Measurements from ENCODE around the gene AKTIP.
"Not testable (repeated sequence)": the region's sequence is repeated elsewhere in the genome, so short reads cannot be mapped to it uniquely, and the experiment has no call there.

The AKTIP gene

DNA sequence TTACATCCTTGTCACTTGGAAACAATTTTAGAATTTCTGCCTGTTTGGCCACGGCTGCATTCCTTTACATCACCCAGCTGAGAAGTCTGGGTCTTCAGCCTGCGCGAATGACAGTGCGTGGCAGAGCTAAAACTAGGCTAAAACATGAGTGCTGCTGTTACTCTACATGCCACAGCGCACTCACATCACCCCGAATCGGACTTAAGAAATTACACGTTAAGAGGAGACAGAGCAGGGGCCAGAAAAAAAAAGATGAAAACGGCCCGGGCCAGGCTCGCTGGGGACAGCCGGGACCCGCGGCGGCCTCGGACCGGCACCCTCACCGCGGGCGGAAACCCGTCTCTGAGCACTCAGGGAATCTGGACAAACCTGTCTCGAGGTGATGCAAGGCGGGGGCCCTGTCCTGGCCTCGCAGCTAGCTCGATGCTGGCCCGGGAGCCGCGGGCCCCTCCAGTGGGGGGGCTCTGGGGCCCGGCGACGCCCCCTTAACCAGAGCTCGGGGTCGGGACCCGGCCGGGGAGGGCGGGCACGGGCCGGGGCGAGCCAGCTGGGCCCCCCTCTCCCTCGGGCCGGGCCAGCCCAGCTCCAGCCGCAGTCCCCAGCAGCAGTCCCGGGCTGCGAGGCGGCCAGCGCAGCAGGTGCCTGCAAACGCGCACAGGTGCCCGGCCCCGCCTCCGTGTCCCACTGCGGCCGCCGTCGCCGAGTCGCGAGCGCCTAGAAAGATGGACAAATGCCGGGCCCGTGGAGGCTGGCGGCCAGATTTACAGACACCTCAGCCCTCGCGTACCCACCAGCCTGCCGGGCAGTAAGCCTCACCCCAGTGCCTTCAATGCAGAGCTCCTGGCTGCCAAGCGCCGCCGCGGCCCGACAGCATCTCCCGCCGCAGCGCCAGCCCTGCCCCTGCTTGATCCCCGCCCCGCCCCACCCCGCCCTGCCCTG lies at the start of gene AKTIP:
Gene AKTIP (minus strand): TSS at position 879 of the 939 bp plus-strand sequence. CDS start 2,950 bp downstream, outside the sequence.
- no peak for DNase-seq (ENCODE audit: low read depth, low spot score)

- DNase-seq (ENCODE audit: low read depth, low spot score), result peak; percentile 72
Measured at GRCh38 chr16:53549970-53550690, 47.1 kb upstream of the AKTIP start.

DNA sequence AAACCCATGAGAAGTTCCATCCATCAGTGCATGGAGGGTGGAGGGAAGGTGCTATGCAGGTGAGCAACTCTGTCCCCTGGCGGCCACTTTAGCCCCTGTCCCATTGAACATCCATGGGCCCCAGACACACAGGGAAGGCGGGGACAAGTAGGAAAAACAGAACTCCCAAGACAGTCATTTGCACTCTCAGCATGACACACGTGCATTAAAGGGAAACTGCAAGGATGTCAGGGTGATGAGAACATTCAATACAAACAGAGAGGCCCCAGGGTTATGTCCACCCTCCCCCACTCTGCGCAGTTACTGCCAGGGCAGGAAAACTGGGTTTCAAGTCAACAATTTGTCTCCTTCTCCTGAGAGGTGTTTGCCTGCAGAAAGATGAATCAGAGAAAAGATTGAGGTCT lies 44.0 kb upstream of the AKTIP start:
- no peak for DNase-seq (ENCODE audit: low read depth, low spot score)

GRCh38 chr16:53545433-53545832 lies 42.4 kb upstream of the AKTIP start:
- DNase-seq (ENCODE audit: low read depth, low spot score), result no peak

DNA sequence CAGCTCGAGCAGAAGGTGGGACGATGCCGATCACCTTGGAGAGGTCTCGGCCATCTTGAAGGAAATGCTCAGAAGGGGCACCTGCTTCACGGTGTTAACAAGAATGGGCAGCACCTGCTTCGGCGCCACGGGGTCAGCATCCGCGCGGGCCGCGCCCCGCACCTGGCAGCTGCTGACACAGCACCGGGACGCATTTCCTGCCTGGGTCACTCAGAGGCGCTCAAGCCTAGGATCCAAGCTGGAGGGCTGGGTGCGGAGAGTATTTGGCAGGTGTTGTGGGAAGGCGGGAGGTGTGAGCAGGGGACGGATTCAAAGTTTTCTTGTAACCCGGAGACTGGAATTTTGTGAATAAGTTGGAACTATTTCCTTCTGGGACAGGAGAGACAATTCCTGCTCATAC lies 39.3 kb upstream of the AKTIP start:
- no peak for DNase-seq (ENCODE audit: low read depth, low spot score)

DNA sequence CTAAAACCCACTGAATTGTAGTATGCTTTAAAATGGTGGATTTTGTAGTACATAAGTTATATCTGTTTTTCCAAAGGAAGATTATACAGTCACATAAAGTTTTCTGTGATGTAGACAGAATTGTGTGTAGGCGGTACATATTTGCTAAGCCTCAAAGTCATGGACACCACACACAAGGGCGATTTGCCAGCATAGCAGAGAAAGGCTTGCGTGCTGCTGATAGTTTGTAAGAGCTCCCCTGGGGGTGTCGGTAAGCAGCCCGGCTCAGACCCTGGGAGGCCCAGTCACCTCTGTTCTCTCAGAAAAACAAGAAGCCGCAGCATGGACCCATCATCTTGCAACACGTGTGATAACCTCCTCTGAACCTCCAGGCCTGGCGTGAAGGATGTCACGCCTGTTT lies 38.3 kb upstream of the AKTIP start:
- DNase-seq (ENCODE audit: low read depth, low spot score), result no peak

DNA sequence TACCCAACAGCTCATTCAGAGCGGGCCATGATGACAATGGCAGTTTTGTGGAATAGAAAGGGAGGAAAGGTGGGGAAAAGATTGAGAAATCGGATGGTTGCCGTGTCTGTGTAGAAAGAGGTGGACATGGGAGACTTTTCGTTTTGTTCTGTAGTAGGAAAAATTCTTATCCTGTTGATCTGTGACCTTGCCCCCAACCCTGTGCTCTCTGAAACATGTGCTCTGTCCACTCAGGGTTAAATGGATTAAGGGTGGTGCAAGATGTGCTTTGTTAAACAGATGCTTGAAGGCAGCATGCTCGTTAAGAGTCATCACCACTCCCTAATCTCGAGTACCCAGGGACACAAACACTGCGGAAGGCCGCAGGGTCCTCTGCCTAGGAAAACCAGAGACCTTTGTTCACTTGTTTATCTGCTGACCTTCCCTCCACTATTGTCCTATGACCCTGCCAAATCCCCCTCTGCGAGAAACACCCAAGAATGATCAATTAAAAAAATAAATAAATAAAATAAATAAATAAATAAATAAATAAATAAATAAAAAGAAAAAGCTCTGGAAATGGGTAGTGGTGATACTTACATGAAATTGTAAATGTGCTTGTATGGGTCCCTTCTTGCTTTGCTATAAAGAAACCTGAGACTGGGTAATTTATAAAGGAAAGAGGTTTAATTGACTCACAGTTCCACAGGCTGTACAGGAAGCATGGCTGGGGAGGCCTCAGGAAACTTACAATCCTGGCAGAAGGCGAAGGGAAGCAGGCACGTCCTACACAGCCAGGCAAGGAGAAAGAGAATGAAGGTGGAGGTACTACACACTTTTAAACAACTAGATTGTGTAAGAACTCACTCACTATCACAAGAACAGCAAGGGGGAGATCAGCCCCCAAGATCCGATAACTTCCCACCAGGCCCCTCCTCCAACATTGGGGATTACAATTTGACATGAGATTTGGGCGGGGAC lies 37.0 kb upstream of the AKTIP start:
- not testable (repeated sequence) for DNase-seq (ENCODE audit: low read depth, low spot score)

- not testable (repeated sequence) for DNase-seq (ENCODE audit: low read depth, low spot score)
Measured at GRCh38 chr16:53539346-53539745, 36.3 kb upstream of the AKTIP start.

DNA sequence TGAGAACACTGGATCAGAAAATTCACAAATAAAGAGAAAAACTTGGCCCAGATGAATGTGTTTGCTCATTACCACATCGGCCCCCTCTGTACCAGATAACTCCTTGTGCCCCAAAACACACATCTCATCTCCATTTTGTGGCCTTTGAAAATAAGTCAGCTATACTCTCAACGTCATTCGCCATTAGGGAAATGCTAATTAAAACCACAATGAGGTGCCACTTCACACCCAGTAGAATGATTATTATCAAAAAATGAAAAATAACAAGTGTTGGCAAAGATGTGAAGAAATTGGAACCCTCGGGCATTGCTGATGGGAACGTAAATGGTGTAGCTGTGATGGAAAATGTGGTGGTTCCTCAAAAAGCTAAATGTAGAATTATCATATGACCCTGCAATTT lies 34.6 kb upstream of the AKTIP start:
- no peak for DNase-seq (ENCODE audit: low read depth, low spot score)

DNA sequence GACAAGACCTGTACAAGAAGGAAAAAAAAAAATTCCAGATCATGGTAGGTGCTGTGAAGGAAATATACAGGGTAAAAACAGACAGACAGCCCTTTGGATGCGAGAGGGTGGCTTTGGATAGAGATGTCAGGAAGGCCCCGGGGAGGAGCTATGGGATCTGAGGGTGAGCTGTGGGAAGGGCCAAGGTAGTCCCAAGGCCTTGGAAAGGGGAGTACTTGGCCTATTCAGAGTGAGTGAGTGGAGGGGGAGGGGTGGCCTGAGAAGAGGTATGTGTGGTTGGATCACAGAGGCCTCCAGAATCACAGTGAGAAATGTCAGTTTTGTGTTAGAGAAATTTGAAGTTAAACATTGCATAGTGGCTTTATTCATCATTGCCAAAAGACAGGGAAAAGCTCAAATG lies 31.2 kb upstream of the AKTIP start:
- no peak for DNase-seq (ENCODE audit: low read depth, low spot score)

GRCh38 chr16:53530741-53531140 lies 27.7 kb upstream of the AKTIP start:
- DNase-seq (ENCODE audit: low read depth, low spot score), result no peak

DNA sequence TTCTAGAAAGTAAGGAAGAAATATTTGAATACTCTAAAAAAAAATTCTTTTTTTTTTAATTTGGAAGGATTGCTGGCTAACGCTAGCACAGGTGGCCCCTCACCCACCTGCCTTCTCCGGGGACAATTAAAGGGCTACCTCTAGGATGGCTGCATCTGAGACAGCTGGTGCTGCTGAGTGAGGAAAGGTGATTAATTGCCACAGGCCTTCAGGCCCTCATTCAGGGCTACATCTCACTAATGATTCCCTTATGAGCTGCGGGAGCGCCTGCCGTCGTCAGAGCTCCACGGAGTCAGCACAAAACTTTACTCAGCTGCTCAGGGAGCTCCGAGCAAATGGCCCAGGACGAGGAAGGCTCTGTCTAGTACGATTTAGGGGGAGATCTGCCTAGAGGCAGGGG lies 27.0 kb upstream of the AKTIP start:
- DNase-seq (ENCODE audit: low read depth, low spot score), result no peak

DNA sequence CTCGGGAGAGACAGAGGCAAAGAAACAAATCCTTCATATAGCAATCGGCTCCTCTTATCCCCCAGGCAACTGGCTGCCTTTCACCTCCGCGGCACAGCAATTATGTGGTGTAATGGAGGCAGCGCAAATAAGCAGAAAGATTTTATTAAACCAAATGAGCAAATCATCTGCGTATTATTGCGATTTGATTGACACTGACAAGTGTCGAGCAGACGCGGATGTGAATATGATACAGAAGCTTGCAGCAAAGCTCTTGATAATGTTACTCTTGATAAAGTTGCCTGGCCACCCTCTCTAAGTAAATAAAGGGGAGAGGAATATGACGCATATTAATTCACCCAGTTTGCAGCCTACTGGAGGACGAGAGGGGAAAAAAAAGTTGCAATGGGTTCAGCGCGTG lies 26.5 kb upstream of the AKTIP start:
- no peak for DNase-seq (ENCODE audit: low read depth, low spot score)

DNA sequence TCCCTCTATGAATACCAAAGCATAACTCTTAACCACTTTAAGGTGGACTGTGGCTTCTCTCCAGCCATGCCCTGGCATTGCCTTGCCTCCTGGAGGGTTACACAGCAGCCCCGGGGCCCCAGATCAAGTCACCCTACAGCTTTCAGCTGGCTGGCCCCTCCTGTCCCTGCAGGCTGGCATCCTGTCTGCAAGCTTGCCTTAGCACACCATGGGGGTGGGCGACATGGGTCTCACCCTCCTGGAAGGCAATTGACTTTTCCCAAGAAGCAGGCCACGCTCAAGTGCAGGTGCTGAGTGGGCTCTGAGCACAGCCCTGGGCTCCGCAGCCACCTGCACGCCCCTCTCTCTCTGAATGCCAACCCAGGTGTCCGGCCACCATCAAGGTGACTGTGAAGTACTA lies 25.8 kb upstream of the AKTIP start:
- no peak for DNase-seq (ENCODE audit: low read depth, low spot score)

- DNase-seq (ENCODE audit: low read depth, low spot score), result no peak
Measured at GRCh38 chr16:53523971-53524548, 21.1 kb upstream of the AKTIP start.

GRCh38 chr16:53523126-53523804 lies 20.3 kb upstream of the AKTIP start:
- DNase-seq (ENCODE audit: low read depth, low spot score), result no peak

- DNase-seq (ENCODE audit: low read depth, low spot score), result no peak
Measured at GRCh38 chr16:53519417-53520091, 16.5 kb upstream of the AKTIP start.

- no peak for DNase-seq (ENCODE audit: low read depth, low spot score)
Measured at GRCh38 chr16:53518550-53519416, 15.8 kb upstream of the AKTIP start.

GRCh38 chr16:53517851-53518250 lies 14.8 kb upstream of the AKTIP start:
- DNase-seq (ENCODE audit: low read depth, low spot score), result no peak

All from iPS DF 19.7 (cell line).